Mesendoderm (in vitro differentiated cells): ENCODE measurements around the gene CEP164.

ENCODE experiments used
- DNase-seq: peaks from one replicate; pipeline ENCODE4 v3.0.0; 2013
- H2AK5ac ChIP-seq: 2 replicates; pipeline ENCODE4 v1.6.1; 2013; ENCODE audit warnings: low read length, inconsistent platforms
- H2BK120ac ChIP-seq: 2 replicates; pipeline ENCODE4 v1.6.1; 2013; ENCODE audit warnings: low read depth, mild to moderate bottlenecking, low read length, moderate library complexity, mixed read lengths
- H2BK15ac ChIP-seq: replicated peaks from 2 replicates; pipeline ENCODE4 v1.6.1; 2013; ENCODE audit warnings: low read depth, mild to moderate bottlenecking, moderate library complexity
- H2BK5ac ChIP-seq: 2 replicates; pipeline ENCODE4 v1.6.1; 2013; ENCODE audit warnings: low read length, inconsistent platforms
- H3K18ac ChIP-seq: 2 replicates; pipeline ENCODE4 v1.6.1; 2013; ENCODE audit warnings: mild to moderate bottlenecking, low read length, mixed read lengths
- H3K23ac ChIP-seq: one replicate; pipeline ENCODE4 v1.6.1; 2013; ENCODE audit warnings: low read length
- H3K27ac ChIP-seq: 2 replicates; pipeline ENCODE4 v1.5.1; 2013; ENCODE audit warnings: low read depth, mild to moderate bottlenecking, inconsistent platforms, low read length, moderate library complexity
- H3K27me3 ChIP-seq: 2 replicates; pipeline ENCODE4 v1.6.1; 2013; ENCODE audit warnings: low read length, control low read depth, mild to moderate bottlenecking, inconsistent platforms; ENCODE audit not compliant: insufficient read depth, poor library complexity
- H3K36me3 ChIP-seq: 2 replicates; pipeline ENCODE4 v1.6.1; 2013; ENCODE audit warnings: low read length, inconsistent platforms; ENCODE audit not compliant: control insufficient read depth, insufficient read depth
- H3K4ac ChIP-seq: one replicate; pipeline ENCODE4 v1.6.1; 2013; ENCODE audit warnings: low read depth, mild to moderate bottlenecking, low read length, moderate library complexity
- H3K4me1 ChIP-seq: 2 replicates; pipeline ENCODE4 v1.6.1; 2013; ENCODE audit warnings: low read depth, low read length, inconsistent platforms; ENCODE audit not compliant: control insufficient read depth
- H3K4me2 ChIP-seq: 2 replicates; pipeline ENCODE4 v1.6.1; 2013; ENCODE audit warnings: low read length
- H3K4me3 ChIP-seq: 2 replicates; pipeline ENCODE4 v1.5.1; 2013; ENCODE audit warnings: mild to moderate bottlenecking, low read length
- H3K56ac ChIP-seq: one replicate; pipeline ENCODE4 v1.6.1; 2013; ENCODE audit warnings: low read length
- H3K79me1 ChIP-seq: 2 replicates; pipeline ENCODE4 v1.6.1; 2013; ENCODE audit warnings: low read length, inconsistent platforms
- H3K79me2 ChIP-seq: 2 replicates; pipeline ENCODE4 v1.6.1; 2013; ENCODE audit warnings: mild to moderate bottlenecking, low read length; ENCODE audit not compliant: control insufficient read depth, insufficient read depth
- H3K9ac ChIP-seq: 2 replicates; pipeline ENCODE4 v1.6.1; 2013; ENCODE audit warnings: low read length, inconsistent platforms
- H4K5ac ChIP-seq: one replicate; pipeline ENCODE4 v1.6.1; 2013; ENCODE audit warnings: low read length
- H4K8ac ChIP-seq: one replicate; pipeline ENCODE4 v1.6.1; 2013; ENCODE audit warnings: low read depth, mild to moderate bottlenecking, control low read depth, low read length, moderate library complexity
- WGBS: extraction: QIAGEN DNeasy Blood & Tissue Kit; methylation state at CpG from one replicate; pipeline ENCODE4 v1.1.7; 2013; ENCODE audit warnings: low lambda C conversion rate, missing lambda C conversion rate; ENCODE audit not compliant: insufficient coverage; ENCODE audit errors: extremely low coverage; 5-methylcytosine and 5-hydroxymethylcytosine counted together

The CEP164 gene

GRCh38 chr11:117282956-117283355 lies 44.7 kb upstream of the CEP164 start:
- no peak overlapping the region for H2BK15ac ChIP-seq
- H2BK120ac ChIP-seq: no peak overlapping the region
- H3K56ac ChIP-seq: no peak overlapping the region
- no peak overlapping the region for H3K27ac ChIP-seq
- H3K4me2 ChIP-seq: no peak overlapping the region
- no peak overlapping the region for H3K4ac ChIP-seq
- H4K5ac ChIP-seq: no peak overlapping the region
- no CpG with 5 or more reads among the region's 3 CpGs for WGBS
- no peaks in the 10 kb centered on the region for H3K27me3 ChIP-seq
- no peak overlapping the region for H3K9ac ChIP-seq
- no peak overlapping the region for H3K23ac ChIP-seq
- H2AK5ac ChIP-seq: no peak overlapping the region
- no peaks in the 10 kb centered on the region for H3K4me1 ChIP-seq
- H4K8ac ChIP-seq: no peak overlapping the region
- H3K79me2 ChIP-seq: no peaks in the 10 kb centered on the region
- H3K36me3 ChIP-seq: peaks cover 5% of the 10 kb centered on the region
- no peak for DNase-seq
- no peak overlapping the region for H3K18ac ChIP-seq
- no peaks in the 10 kb centered on the region for H3K79me1 ChIP-seq
- H3K4me3 ChIP-seq: no peak overlapping the region
- H2BK5ac ChIP-seq: no peak overlapping the region

- Histone ChIP-seq H3K27ac (peak overlapping the region; percentile 59), H2BK5ac (no peak overlapping the region), H3K18ac (no peak overlapping the region), H3K27me3 (no peaks in the 10 kb centered on the region), H3K4me2 (no peak overlapping the region), H3K4me3 (no peak overlapping the region), H4K8ac (no peak overlapping the region), H3K36me3 (peaks cover 5% of the 10 kb centered on the region), H3K4me1 (no peaks in the 10 kb centered on the region), H3K79me1 (no peaks in the 10 kb centered on the region), H3K4ac (no peak overlapping the region), H2BK15ac (no peak overlapping the region), H2AK5ac (no peak overlapping the region), H3K9ac (no peak overlapping the region), H3K23ac (no peak overlapping the region), H3K56ac (no peak overlapping the region), H3K79me2 (no peaks in the 10 kb centered on the region), H2BK120ac (no peak overlapping the region), H4K5ac (no peak overlapping the region)
- no CpG with 5 or more reads among the region's 2 CpGs for WGBS
- no peak for DNase-seq
Measured at GRCh38 chr11:117284053-117284452, 43.6 kb upstream of the CEP164 start.

GRCh38 chr11:117286588-117286987 lies 41.1 kb upstream of the CEP164 start:
- Histone ChIP-seq H4K8ac (no peak overlapping the region), H2BK15ac (no peak overlapping the region)

GRCh38 chr11:117287668-117288067 lies 40.0 kb upstream of the CEP164 start:
- no peaks in the 10 kb centered on the region for H3K4me1 ChIP-seq
- no peaks in the 10 kb centered on the region for H3K27me3 ChIP-seq
- no peak overlapping the region for H3K23ac ChIP-seq
- no peak overlapping the region for H2BK15ac ChIP-seq
- no peak overlapping the region for H3K4ac ChIP-seq
- no peak overlapping the region for H3K4me3 ChIP-seq
- DNase-seq: no peak
- H3K36me3 ChIP-seq: peaks cover 2% of the 10 kb centered on the region
- H4K8ac ChIP-seq: no peak overlapping the region
- H3K56ac ChIP-seq: no peak overlapping the region
- H2AK5ac ChIP-seq: no peak overlapping the region
- no peak overlapping the region for H3K9ac ChIP-seq
- H4K5ac ChIP-seq: no peak overlapping the region
- no peak overlapping the region for H2BK120ac ChIP-seq
- no peak overlapping the region for H3K27ac ChIP-seq
- WGBS: no CpG with 5 or more reads among the region's 3 CpGs
- no peak overlapping the region for H3K18ac ChIP-seq
- no peak overlapping the region for H2BK5ac ChIP-seq
- H3K4me2 ChIP-seq: no peak overlapping the region
- H3K79me1 ChIP-seq: no peaks in the 10 kb centered on the region
- no peaks in the 10 kb centered on the region for H3K79me2 ChIP-seq

More at GRCh38 chr11:117286588-117286987, 41.1 kb upstream of the CEP164 start:
- peaks cover 5% of the 10 kb centered on the region for H3K36me3 ChIP-seq
- no peaks in the 10 kb centered on the region for H3K27me3 ChIP-seq
- H4K5ac ChIP-seq: no peak overlapping the region
- no peak overlapping the region for H3K4ac ChIP-seq
- no peak overlapping the region for H3K23ac ChIP-seq
- no peaks in the 10 kb centered on the region for H3K79me1 ChIP-seq
- H3K18ac ChIP-seq: no peak overlapping the region
- no peak overlapping the region for H3K4me2 ChIP-seq
- no peak overlapping the region for H3K4me3 ChIP-seq
- H3K79me2 ChIP-seq: no peaks in the 10 kb centered on the region
- H3K4me1 ChIP-seq: no peaks in the 10 kb centered on the region
- no peak overlapping the region for H2AK5ac ChIP-seq
- no peak overlapping the region for H3K27ac ChIP-seq
- no peak overlapping the region for H3K56ac ChIP-seq
- H2BK120ac ChIP-seq: no peak overlapping the region
- WGBS: no CpG with 5 or more reads among the region's 2 CpGs
- no peak overlapping the region for H2BK5ac ChIP-seq
- DNase-seq: no peak
- no peak overlapping the region for H3K9ac ChIP-seq

- Histone ChIP-seq H3K36me3 (peaks cover 6% of the 10 kb centered on the region), H3K9ac (no peak overlapping the region), H3K4me3 (no peak overlapping the region), H3K4me2 (no peak overlapping the region), H2BK5ac (no peak overlapping the region), H2BK120ac (no peak overlapping the region), H3K27ac (peak overlapping the region; percentile 20), H3K79me2 (no peaks in the 10 kb centered on the region), H2BK15ac (no peak overlapping the region), H3K27me3 (no peaks in the 10 kb centered on the region), H3K56ac (no peak overlapping the region), H4K8ac (no peak overlapping the region), H4K5ac (no peak overlapping the region), H3K4me1 (no peaks in the 10 kb centered on the region), H3K79me1 (no peaks in the 10 kb centered on the region), H3K4ac (no peak overlapping the region), H2AK5ac (no peak overlapping the region), H3K18ac (no peak overlapping the region), H3K23ac (no peak overlapping the region)
- WGBS: no CpG with 5 or more reads among the region's 1 CpG
- peak; percentile 22 for DNase-seq
Measured at GRCh38 chr11:117289795-117290194, 37.9 kb upstream of the CEP164 start.

GRCh38 chr11:117290809-117291396 lies 36.8 kb upstream of the CEP164 start, which contains the start of gene BACE1-AS:
Gene BACE1-AS (plus strand): TSS chr11:117291346.
- no peak for DNase-seq
- Histone ChIP-seq H3K79me2 (no peaks in the 10 kb centered on the region), H4K5ac (no peak within 1 kb of the TSS), H3K4me1 (no peaks in the 10 kb centered on the region), H3K56ac (no peak within 1 kb of the TSS), H2BK120ac (no peak within 1 kb of the TSS), H3K27me3 (no peaks in the 10 kb centered on the region), H3K18ac (no peak within 1 kb of the TSS), H4K8ac (no peak within 1 kb of the TSS), H3K27ac (peak within 1 kb of the TSS; percentile 20), H2BK15ac (no peak within 1 kb of the TSS), H3K36me3 (peaks cover 4% of the 10 kb centered on the region), H3K79me1 (no peaks in the 10 kb centered on the region), H2BK5ac (no peak within 1 kb of the TSS), H3K4me3 (no peak within 1 kb of the TSS), H3K9ac (no peak within 1 kb of the TSS), H3K23ac (no peak within 1 kb of the TSS), H3K4me2 (no peak within 1 kb of the TSS), H3K4ac (no peak within 1 kb of the TSS), H2AK5ac (no peak within 1 kb of the TSS)
- WGBS: no CpG with 5 or more reads among the region's 8 CpGs
